HT-29 (cell line): ENCODE data around the gene ROCK2. TPM values are rescaled to one million over a fixed set of nuclear protein-coding genes. Genes with fewer than 3 reads are reported as not detected.
"Not testable (repeated sequence)": the region's sequence is repeated elsewhere in the genome, so short reads cannot be mapped to it uniquely, and the experiment has no call there.

ENCODE experiments used
- DNase-seq: peaks from one replicate; pipeline ENCODE4 v3.0.0-alpha.2; 2015; ENCODE audit warnings: low spot score
- total RNA-seq: library from RNA; depleted of rRNA; stranded (reverse); fragments of >200 nt; shearing (Covaris generic); gene quantifications from 2 replicates; pipeline ENCODE4 v1.2.3, GENCODE V29; 2014

Gene ROCK2
- total RNA-seq, 1 experiment from 2014 or later, result 39.4 TPM

DNA sequence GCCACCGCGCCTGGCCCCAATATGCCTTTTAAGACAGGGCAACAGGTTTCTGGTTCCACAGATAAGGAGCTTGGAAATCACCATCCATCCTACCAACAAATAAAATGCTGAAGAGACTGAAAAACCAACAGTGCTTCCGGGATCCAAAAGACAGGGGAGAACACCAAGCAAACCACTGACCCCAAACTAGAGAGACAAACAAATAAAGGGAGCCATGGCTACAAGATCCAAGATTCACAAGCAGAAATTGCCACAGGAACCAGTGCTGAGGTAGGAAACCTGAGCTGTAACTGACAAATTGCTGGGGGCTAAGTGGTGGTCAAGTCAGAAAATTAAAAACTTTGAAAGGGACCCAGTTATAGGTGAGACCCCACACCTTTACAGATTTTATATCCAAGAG lies 76.5 kb downstream of the ROCK2 start:
- no peak for DNase-seq

DNA sequence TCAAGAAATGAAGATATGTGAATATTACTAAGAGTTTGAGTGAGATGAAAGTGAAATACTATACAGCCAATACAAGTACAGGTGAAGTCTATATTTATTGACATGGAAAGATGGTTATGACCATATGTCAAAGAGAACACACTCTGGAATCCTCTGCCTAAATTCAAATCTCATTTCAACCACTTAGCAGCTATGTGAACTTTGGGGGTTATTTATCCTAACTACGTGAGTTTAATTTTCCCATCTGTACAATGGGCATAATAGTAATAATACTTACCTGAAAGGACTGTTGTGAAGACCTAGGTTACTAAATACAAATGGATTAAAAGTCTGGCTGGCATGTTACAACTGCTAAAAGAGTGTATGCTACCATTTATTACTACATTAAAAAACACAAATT lies 79.6 kb downstream of the ROCK2 start:
- DNase-seq, result no peak

DNA sequence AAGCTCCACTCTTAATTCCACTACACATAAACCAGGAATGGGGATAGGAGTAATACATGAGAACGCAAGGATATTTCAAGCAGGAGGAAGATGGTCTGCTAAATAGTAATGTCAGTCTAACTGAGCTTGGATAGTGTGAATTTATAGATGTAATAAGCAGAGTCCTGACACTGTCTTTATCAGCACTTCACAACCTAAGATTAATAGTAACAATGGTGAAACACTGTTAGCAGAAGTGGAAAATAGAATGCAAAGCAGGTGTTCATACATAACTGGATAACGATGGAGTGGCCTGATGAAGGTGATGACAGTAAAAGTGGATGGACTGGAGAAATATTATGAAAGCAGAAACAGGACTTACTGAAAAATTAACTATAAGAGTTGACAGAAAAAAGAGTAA lies 80.4 kb downstream of the ROCK2 start:
- no peak for DNase-seq

DNA sequence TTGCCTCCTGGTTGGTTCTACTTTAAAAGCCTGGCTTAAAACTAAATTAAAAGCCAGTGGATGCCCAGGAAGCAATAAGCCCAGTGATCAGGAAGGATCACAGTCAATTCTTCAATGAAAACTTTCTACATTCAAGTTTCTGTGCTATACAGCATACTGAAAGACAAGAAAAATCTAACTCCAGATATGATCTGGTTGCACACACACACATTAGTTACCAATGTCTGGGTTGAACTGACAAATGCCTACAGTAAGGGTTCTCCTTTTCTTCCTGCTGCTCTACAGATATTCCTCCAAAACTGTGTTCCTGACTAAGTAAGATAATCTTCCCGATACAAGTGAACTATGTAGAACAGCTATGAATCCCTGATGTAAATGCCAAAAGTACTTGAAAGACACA lies 81.3 kb downstream of the ROCK2 start:
- DNase-seq, result no peak

DNA sequence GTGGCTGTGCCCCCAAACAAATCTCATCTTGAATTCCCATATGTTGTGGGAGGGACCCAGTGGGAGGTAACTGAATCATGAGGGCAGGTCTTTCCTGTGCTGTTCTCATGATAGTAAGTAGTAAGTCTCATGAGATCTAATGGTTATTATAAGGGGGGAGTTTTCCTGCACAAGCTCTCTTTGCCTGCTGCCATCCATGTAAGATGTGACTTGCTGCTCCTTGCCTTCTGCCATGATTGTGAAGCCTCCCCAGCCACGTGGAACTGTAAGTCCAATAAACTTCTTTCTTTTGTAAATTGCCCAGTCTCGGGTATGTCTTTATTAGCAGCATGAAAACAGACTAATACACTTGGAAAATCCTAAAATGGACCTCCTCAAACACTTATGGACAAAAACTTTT lies 82.0 kb downstream of the ROCK2 start:
- not testable (repeated sequence) for DNase-seq

DNA sequence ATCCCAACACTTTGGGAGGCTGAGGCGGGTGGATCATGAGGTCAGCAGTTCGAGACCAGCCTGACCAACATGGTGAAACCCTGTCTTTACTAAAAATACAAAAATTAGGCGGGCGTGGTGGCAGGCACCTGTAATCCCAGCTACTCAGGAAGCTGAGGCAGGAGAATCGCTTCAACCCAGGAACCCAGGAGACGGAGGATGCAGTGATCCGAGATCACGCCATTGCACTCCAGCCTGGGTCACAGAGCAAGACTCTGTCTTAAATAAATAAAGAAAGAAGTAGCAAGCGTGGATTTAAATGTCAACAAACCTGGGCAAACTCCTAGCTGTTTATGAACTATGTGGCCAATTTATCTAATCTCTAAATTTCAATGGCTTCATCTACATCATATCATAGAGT lies 82.9 kb downstream of the ROCK2 start:
- not testable (repeated sequence) for DNase-seq

DNA sequence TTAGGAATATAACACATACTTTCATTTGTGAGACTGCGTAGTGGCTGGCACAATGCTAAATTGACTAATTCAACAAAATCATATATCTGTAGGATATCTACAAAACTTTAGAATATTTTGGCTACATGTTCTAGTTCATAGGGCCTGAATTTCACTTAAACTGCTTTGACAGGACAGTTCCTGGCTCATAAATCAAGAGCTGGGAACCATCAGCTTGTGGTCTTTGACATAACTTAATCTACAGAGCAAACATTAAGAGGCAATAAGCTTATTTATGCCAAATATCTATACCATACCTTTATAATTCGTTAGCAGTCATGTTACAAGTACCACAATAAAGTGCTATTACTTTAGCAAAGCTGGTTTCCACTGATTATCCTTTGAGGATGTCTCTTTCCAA lies 83.5 kb downstream of the ROCK2 start:
- no peak for DNase-seq

DNA sequence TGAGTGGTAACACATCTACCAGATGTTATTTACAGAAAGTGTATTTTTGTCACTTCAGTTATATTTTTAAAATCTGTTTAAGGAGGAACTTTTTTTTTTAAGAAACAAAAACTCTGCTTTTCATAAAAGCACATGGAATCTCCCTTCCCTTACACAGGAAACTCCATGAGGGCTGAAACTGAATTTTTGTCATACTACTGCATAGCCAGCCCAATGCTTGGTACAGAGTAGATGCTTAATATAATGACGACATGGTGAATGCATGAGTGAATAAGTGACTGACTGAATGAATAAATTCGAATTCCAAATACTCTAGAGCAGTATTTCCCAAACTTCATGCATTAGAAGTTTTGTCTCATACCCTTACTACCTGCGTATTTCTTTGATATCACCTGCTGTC lies 86.5 kb downstream of the ROCK2 start:
- no peak for DNase-seq

DNA sequence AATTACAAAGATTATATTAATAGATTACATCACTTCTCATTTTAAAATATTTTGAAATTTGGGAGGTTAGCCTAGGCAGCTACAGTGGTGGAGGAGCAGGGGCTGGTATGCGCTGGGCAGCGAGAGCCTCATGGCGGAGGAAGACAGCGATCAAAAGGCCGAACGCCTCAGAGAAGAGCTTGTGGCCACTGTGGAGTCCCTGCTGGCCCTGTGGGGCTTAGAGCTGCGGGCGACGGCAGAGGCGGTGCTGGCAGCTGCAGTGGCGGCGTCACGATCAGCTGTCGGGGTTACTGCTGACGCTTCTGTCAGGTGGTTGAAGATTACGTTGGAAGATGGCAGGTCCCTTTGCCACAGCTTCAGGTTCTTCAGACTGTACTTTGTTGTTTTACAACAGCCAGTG lies 87.4 kb downstream of the ROCK2 start:
- DNase-seq, result no peak

DNA sequence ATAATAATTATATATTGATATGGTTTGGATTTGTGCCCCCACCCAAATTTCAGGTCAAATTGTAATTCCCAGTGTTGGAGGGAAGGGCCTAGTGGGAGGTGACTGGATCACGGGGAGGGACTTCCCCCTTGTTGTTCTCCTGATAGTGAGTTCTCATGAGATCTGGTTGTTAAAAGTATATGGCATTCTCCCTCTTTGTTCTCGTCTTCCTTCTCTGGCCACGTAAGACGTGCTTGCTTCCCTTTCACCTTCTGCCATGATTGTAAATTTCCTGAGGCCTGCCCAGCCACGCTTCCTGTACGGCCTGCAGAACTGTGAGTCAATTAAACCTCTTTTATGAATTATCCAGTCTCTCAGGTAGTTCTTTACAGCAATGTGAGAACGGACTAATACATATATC lies 88.3 kb downstream of the ROCK2 start:
- DNase-seq, result no peak

DNA sequence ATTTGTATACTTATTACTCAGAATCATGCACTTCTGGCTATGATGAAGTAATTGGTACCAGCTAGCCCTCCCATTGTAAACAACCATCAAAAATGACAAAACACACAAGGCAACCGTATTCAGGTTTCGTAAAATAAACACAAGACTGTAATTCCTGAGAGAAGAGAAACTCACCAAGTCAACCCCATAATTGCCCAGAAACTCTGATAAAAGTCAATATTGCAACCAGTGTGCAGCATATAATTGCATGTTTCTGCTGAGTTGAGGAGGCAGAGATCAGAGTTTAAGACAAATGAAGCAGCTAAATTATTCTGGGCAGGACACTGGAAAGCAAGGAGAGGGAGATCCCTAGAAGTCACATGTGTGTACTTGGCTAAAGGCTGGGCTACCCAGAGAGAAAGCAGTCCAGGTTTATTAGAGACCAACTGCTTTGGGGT lies 90.3 kb downstream of the ROCK2 start:
- DNase-seq, result peak; percentile 12

DNA sequence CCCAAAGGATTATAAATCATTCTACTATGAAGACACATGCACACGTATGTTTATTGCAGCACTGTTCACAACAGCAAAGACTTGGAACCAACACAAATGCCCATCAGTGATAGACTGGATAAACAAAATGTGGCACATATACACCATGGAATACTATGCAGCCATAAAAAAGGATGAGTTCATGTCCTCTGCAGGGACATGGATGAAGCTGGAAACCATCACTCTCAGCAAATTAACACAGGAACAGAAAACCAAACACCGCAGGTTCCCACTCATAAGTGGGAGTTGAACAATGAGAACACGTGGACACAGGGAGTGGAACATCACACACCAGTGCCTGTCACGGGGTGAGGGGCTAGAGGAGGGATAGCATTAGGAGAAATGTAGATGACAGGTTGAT lies 92.0 kb downstream of the ROCK2 start:
- not testable (repeated sequence) for DNase-seq

DNA sequence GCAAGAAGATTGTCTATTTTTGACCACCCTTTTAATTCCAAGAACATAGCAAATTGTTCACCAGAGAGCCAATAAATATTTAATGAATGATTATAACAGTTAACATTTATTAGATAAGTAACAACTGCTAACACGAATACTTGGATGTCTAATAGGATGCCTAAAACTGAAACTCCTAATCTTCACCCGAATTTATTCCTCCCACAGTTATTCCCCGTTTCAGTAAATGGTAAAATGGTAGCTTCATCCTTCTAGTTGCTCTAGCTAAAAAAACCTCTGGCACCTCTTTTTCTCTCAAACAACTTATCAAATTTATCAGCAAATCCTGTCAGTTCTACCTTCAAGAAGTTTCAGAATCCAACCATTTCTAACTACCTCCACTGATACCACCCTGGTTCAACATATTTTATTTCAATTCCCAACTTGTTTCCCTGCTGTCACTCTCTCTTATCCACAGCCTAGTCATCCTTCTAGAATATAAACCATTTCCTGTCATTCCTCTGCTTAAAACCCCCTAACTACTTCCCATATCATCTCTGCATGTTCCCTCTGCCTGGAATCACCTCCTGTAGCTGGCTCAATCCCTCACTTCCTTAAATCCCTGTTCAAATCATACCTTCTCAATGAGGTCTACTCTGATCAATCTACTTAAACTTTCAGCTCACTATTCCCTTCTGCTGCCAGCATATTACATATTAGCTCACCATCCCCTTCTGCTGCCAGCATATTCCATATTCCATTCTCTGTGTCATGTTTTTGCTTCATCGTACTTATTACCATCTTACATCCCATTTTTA lies 93.8 kb downstream of the ROCK2 start:
- no peak for DNase-seq

DNA sequence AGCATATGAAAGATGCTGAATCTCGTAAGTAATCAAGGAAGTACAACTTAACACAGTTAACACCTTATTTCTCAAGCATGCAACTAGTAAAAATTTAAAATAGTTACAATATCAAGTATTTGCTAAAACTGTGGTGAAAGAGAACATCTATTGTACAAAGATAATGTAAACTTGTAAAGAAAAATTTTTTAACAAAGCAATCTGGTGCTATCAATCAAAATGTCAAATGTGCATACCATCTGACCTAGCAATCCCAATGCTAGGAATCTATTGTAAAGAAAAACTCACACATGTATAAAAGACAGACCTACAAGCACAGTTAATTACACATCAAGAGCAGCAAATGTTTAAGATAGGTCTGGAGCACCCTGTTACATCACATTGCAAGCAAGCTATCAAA lies 99.1 kb downstream of the ROCK2 start:
- no peak for DNase-seq

DNA sequence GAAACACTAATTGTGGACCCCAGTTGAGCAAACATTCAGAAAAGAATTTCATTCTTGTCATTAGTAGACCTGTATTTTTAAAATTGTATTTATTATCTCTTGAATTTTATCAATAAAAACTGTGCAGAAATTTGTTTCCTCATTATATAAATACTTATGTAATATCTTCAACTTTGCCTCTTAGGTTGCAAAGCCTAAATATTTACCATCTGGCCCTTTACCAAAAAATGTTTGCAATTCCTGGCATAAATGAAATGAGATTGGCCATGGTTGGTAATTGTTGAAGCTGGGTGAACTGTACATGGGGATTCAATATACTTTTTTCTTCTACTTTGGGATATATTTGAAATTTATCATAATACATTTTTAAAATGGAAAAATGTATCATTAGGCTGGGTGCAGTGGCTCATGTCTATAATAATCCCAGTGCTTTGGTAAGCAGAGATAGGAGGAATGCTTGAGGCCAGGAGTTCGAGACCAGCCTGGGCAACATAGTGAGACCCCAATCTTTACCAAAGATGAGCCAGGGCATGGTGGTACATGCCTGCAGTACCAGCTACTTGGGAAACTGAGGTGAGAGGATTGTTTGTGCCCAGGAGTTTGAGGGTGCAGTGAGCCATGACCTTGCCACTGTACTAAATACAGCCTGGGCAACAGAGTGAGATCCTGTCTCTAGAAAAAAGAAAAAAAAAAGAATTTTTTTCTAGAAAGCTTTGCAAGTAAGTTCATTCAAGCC lies 100.2 kb downstream of the ROCK2 start:
- DNase-seq, result no peak

DNA sequence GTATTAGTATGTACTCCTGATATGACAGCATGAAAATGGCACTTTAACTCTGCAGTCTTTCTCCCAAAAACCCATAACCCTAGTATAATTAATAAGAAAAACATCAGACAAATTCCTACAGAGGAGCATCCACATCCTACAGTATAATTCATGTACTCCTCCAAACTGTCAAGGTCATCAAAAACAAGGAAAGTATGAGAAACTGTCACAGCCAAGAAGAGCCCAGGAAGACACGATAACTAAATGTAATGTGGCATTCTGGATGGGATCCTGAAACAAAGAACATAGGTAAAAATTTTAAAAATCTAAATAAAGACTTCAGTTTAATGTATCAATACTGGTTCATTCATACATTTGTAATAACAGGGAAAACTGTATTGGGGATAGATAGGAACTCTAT lies 100.9 kb downstream of the ROCK2 start:
- no peak for DNase-seq

DNA sequence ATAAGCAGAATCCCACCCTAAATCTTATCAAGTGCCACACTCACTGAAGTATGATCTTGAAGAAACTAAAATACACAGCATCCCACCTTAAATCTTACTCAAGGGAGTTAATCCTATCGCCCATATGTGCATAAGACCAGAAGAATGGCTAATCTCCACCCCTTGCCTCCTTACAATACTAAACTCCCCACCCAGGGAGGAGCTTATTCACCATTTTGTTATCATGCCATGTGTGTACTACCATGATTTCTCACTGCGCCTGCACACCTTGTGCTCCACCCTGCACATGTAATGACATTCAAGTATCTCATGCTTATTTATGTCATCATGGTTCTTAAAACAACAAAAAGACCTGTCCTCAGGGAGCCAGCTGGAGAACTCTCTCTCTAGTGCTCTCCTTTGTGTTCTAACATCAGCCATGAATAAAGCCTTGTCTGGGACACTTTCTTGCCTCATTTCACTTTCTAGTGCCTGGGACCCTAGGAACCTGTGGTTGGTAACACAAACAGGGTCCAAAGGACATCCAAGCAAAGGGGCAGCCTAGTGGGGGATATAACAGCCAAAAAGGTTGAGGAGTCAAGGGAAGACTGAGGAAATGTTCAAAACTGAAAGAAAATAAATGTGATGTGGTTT lies 101.8 kb downstream of the ROCK2 start:
- no peak for DNase-seq

DNA sequence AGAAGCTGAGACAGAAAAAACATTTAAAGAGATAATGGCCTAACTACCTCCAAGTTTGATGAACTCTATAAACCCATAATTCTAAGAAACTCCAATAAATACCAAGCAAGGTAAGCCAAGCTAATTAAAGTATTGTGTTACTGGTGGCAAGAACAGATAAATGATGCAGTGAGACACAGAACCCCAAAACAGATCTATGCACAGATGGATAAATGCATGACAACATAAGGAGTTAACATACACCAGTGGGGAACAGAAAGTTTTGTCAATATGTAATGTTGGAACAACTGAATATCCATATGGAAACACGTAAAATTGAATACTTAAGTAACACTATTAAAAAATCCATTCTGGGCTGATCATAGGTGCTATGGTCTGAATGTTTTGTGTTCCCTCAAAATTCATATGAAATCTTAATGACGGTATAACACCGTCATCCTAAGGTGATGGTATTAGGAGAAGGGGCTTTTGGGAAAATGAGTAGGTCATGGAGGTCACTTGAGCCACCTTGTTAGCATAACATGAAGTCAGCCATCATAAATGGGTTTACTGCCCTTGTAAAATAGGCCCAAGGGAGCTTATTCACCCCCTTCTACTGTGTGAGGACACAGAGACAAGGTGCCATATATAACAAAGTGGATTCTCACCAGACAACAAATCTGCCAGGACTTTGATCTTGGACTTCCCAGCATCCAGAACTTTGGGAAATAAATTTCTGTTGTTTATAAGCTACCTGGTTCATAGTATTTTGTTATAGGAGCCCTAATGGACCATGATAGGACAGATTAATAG lies 102.8 kb downstream of the ROCK2 start:
- DNase-seq, result no peak

DNA sequence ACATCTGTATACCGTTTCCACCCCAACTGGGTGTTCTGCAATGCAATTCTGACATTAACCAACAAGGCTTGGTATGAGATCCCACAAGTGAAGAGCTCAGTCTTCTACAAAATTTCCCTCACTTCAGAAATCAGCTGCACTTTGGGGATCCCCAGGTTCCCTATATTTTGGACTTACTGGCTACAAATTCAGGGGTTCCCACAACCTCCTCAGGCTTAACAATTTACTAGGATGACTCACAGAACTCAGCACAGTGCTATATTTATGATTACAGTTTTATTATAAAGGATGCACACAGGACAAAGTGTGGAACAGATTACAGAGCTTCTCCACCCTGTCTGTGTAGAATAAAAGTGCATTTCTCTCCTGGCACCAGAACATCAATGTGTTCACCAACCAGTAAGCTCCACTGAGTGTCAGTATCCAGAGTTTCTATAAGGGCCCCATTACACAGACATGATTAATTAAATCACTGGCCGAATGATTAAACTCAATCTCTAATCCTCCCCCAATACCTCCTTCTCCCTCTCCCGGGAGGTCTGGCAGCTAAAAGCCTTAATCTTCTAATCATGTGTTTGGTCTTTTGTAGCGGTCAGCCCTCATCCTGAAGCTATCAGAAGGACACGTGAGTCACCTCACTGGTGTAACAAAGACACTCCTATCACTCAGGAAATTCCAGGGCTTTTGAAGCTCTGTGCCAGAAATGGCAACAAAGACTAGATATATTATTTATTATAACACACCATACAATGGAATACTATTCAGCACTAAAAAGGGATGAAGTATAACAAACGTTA lies 104.6 kb downstream of the ROCK2 start:
- DNase-seq, result no peak

DNA sequence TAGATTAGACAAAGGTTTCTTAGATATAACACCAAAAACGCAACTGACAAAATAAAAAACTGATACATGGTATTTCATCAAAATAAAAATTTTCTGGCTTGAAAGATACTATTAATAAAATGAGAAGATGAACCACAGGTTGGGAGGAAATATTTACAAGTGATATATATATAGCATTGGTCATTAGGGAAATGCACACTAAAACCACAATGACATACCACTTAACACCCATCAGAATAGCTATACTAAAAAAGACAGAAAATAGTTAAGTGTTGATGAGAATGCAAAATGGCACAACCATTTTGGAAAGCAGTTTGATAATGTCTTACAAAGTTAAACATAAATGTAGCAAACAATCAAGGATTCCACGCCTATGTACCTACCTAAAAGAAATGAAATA lies 105.3 kb downstream of the ROCK2 start:
- no peak for DNase-seq

DNA sequence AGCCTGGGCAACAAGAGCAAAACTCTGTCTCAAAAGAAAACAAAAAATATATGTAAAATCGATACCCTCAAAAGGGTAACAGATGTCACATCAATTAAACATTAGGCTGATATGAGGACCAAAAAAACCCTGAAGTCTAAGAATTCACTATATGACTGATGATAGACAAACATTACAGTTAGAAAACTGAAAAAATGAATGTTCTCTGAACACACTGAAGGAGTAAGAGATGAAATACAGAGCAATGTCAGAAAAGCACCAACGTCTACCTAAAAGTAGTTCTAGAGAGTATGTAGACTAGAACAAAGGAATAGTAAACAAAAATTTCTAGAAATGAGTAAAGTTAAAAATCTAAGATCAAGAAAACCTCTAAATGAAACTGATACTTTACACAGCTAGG lies 107.3 kb downstream of the ROCK2 start:
- no peak for DNase-seq
